HL-60/S4 treated with retinoic acid at 250 ng/mL for 4 days and 3 days (cell line): ENCODE data around the gene CDO1.
"Not testable (repeated sequence)": the region's sequence is repeated elsewhere in the genome, so short reads cannot be mapped to it uniquely, and the experiment has no call there.

Experiments used
- in situ Hi-C: fragments of 300-500 bp; cut with MboI; formaldehyde crosslinking; loops from 2 replicates; pipeline ENCODE4 v1.7.0; 2022; ENCODE audit warnings: low sequenced_read_pairs

Gene CDO1

GRCh38 chr5:115831163-115831768 is 14.8 kb upstream of the CDO1 start:
- in situ Hi-C loops = no loop called here

GRCh38 chr5:115829913-115830312 is 13.5 kb upstream of the CDO1 start:
- in situ Hi-C loops = no loop called here

GRCh38 chr5:115825948-115826347 is 9.5 kb upstream of the CDO1 start:
- in situ Hi-C loops = no loop called here

- in situ Hi-C loops = not testable (repeated sequence)
Measured at GRCh38 chr5:115824983-115825382, 8.5 kb upstream of the CDO1 start.

GRCh38 chr5:115820846-115821245 is 4.4 kb upstream of the CDO1 start:
- in situ Hi-C loops = no loop called here

- in situ Hi-C loops = no loop called here
Measured at GRCh38 chr5:115818821-115819220, 2.4 kb upstream of the CDO1 start.

- in situ Hi-C loops = no loop called here
Measured at GRCh38 chr5:115817386-115817785, 927 bp upstream of the CDO1 start.

GRCh38 chr5:115815693-115816225 is 700 bp downstream of the CDO1 start:
- in situ Hi-C loops = no loop called here

GRCh38 chr5:115815006-115815692 is 1.3 kb downstream of the CDO1 start:
- in situ Hi-C loops = no loop called here

- in situ Hi-C loops = no loop called here
Measured at GRCh38 chr5:115813719-115814118, 2.7 kb downstream of the CDO1 start.

- in situ Hi-C loops = no loop called here
Measured at GRCh38 chr5:115812372-115812771, 4.1 kb downstream of the CDO1 start.

GRCh38 chr5:115811406-115811805 is 5.1 kb downstream of the CDO1 start:
- in situ Hi-C loops = no loop called here

GRCh38 chr5:115810761-115811160 is 5.7 kb downstream of the CDO1 start:
- in situ Hi-C loops = no loop called here

- in situ Hi-C loops = no loop called here
Measured at GRCh38 chr5:115809946-115810345, 6.5 kb downstream of the CDO1 start.

GRCh38 chr5:115808066-115808465 is 8.4 kb downstream of the CDO1 start:
- in situ Hi-C loops = not testable (repeated sequence)

GRCh38 chr5:115807654-115808052 is 8.8 kb downstream of the CDO1 start:
- in situ Hi-C loops = no loop called here

- in situ Hi-C loops = no loop called here
Measured at GRCh38 chr5:115806986-115807653, 9.3 kb downstream of the CDO1 start.

GRCh38 chr5:115801984-115802383 is 14.5 kb downstream of the CDO1 start:
- in situ Hi-C loops = no loop called here

GRCh38 chr5:115801152-115801551 is 15.3 kb downstream of the CDO1 start:
- in situ Hi-C loops = no loop called here

- in situ Hi-C loops = no loop called here
Measured at GRCh38 chr5:115800108-115800507, 16.4 kb downstream of the CDO1 start.

- in situ Hi-C loops = no loop called here
Measured at GRCh38 chr5:115798252-115798651, 18.2 kb downstream of the CDO1 start.

- in situ Hi-C loops = no loop called here
Measured at GRCh38 chr5:115796656-115797055, 19.8 kb downstream of the CDO1 start.
